Measurements from ENCODE around the gene CCT8L2.
"Not testable (repeated sequence)": the region's sequence is repeated elsewhere in the genome, so short reads cannot be mapped to it uniquely, and the experiment has no call there.

Gene CCT8L2

DNA sequence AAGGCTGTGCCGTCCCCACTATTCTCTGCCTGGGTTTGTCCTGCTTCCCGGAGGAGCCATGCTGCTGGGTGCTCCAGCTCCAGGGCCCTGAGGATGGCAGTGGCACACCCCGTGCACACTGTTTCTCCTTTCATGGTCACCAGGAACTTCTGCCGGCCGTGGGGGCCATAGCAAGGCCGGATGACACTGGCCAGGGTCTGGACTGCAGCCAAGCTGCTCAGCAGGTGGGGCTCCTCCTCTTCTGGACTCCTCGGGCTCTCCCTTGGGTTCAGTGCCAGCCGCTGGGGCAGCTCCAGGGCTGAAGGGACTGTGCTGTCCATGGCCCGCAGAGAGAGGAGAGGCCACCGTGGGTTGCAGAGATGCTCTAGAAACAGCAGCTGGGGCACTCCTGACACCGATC lies 379 bp downstream of the CCT8L2 start:
- DNase-seq: not testable (repeated sequence)

DNA sequence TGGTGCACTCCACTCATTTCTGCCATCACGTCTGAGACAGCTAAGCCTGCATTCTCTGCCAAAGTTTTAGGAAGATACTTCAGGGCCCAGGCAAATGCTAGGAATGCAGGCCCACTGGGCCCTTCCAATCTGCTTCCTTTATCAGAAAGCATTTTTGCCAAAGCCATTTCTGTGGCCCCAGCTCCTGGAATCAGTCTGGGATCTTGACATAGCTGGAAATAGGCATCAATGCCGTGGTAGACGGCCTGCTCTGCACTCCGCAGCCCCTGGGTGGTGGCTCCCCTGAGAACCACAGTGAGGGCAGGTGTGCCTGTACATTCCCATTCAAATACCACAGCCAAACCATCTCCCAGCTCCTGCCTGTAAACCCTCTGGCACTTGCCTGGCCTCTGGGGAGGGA lies 1.5 kb downstream of the CCT8L2 start:
- not testable (repeated sequence) for DNase-seq

DNA sequence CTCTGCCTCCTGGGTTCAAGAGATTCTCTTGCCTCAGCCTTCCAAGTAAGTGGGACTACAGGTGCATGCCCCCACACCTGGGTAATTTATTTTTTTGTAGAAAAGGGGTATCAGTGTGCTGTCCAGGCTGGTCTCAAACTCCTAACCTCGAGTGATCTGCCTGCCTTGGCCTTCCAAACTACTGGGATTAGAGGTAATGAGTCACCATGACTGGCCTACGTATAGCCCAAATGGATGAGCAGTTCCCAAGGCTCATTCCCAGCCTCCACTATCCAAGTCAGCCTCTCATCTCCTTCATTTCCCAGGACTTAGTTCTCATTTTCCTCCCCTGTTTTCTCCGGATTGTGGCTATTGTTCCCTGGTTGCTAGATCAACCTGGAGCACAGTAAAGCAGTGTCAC lies 5.6 kb downstream of the CCT8L2 start:
- DNase-seq: no peak

DNA sequence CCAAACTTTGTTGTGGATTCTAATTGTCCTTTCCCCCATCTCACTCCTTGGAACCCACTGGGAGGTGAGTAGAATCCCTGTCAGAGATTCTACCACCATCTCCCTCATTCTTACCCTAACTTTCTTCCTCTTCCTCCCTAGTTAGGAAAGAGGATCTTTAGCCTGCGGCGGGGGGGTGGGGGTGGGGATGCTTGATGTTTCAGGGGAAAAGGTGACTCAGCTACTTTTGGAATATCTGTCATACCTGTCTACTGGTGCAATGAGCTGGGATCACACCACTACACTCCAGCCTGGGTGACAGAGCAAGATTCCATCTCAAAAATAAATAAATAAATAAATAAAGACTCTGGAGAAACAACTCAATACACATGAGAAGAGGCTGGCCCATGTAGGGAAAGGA lies 6.4 kb downstream of the CCT8L2 start:
- no peak for DNase-seq

DNA sequence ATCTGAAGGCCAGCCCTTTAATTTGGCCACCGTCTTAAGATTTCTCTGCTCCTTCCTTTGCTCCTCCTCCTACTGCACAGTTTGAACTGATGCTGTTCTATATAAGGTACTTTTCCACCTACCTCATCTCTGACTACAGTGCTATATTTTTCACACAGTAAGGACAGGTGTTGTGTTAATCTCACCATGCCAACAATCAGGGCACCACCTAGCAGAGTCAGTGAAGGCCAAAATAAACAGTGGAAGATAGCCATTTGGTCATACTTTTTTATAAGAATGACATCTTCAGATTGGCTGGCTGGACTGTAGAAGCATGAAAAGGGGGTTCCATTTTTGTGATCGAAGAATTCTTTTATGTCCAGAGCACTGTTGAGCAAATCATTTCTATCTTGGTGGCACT lies 11.7 kb downstream of the CCT8L2 start:
- not testable (repeated sequence) for DNase-seq

DNA sequence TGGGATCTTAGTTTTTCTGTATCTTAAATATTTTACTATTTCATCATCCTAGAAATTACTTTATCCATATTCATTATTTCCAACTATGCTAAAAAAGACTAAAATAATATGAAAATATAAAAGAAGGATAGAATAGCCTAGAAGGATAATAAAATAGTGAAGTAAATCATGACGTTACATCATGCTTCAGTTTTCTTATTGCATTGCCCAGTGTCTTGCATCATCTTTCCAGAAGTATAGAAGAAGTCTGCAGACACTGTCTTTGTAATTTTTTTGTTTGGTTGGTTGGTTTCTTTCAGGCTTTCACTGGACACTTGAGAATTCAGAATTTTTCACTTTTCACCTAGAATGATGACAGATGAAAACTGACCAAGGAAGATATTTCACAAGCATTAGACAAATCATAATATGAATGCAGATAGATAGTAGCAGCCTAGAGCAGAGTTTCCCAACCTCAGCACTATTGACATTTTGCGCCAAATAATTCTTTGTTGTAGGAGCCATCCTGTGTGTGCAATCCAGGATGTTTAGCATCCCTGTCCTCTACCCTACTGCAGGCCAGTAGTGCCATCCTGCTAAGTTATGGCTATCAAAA lies 23.3 kb downstream of the CCT8L2 start:
- DNase-seq: not testable (repeated sequence)

DNA sequence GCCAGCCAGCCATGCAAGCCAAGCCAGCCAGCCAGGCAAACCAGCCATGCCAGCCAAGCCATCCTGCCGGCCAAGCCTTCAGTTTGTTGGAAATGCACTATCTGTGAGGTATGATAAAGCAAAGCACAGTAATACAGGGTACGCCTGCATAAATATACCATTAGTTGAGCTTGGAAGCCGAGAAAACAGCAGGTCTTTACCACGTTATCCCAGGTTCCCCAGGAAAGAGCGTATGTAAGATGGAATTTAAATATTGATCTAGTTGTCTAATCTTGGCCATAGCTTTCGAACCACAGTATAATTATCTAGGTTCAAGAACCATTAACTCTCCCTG lies 24.2 kb downstream of the CCT8L2 start:
- no peak for DNase-seq

DNA sequence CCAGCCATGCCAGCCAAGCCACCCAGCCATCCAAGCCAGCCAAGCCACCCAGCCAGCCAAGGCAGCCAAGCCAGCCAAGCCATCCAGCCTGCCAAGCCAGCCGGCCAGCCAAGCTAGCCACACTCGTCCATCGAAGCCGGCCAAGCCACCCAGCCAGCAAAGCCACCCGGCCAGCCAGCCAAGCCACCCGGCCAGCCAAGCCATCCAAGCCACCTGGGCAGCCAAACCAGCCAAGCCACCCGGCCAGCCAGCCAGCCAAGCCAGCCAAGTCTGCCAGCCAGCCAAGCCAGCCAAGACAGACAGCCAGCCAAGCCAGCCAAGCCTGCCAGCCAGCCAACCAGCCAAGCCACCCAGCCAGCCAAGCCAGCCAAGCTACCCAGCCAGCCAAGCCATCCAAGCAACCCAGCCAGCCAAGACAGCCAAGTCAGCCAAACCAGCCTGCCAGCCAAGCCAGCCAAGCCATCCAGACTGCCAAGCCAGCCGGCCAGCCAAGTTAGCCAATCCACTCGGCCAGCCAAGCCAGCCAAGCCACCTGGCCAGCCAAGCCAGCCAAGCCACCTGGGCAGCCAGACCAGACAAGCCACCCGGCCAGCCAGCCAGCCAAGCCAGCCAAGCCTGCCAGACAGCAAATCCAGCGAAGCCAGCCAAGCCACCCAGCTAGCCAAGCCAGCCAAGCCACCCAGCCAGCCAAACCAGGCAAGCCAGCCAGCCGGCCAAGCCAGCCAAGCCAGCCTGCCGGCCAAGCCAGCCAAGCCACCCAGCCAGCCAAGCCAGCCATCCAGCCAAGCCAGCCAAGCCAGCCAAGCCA lies 24.8 kb downstream of the CCT8L2 start:
- not testable (repeated sequence) for DNase-seq

DNA sequence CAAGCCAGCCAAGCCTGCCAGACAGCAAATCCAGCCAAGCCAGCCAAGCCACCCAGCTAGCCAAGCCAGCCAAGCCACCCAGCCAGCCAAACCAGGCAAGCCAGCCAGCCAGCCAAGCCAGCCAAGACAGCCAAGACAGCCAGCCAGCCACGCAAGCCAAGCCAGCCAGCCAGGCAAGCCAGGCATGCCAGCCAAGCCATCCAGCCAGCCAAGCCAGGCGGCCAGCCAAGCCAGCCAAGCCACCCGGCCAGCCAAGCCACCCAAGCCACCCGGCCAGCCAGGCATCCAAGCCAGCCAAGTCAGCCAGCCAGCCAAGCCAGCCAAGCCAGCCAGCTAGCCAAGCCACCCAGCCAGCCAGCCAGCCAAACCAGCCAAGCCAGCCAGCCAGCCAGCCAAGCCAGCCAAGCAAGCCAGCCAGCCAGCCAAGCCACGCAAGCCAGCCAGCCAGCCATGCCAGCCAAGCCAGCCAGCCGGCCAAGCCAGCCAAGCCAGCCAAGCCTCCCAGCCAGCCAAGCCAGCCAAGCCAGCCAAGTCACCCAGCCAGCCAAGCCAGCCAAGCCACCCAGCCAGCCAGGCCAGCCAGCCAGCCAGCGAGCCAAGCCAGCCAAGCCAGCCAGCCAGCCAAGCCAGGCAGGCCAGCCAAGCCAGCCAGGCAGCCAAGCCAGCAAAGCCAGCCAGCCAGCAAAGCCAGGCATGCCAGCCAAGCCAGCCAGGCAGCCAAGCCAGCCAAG lies 26.0 kb downstream of the CCT8L2 start:
- DNase-seq: not testable (repeated sequence)

DNA sequence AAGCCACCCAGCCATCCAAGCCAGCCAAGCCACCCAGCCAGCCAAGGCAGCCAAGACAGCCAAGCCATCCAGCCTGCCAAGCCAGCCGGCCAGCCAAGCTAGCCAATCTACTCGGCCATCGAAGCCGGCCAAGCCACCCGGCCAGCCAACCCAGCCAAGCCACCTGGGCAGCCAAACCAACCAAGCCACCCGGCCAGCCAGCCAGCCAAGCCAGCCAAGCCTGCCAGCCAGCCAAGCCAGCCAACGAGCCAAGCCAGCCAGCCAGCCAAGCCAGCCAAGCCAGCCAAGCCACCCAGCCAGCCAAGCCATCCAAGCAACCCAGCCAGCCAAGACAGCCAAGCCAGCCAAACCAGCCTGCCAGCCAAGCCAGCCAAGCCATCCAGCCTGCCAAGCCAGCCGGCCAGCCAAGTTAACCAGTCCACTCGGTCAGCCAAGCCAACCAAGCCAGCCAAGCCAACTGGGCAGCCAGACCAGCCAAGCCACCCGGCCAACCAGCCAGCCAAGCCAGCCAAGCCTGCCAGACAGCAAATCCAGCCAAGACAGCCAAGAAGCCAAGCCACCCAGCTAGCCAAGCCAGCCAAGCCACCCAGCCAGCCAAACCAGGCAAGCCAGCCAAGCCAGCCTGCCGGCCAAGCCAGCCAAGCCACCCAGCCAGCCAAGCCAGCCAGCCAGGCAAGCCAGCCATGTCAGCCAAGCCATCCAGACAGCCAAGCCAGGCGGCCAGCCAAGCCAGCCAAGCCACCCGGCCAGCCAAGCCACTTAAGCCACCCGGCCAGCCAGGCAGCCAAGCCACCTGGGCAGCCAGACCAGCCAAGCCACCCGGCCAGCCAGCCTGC lies 26.8 kb downstream of the CCT8L2 start:
- DNase-seq: not testable (repeated sequence)

DNA sequence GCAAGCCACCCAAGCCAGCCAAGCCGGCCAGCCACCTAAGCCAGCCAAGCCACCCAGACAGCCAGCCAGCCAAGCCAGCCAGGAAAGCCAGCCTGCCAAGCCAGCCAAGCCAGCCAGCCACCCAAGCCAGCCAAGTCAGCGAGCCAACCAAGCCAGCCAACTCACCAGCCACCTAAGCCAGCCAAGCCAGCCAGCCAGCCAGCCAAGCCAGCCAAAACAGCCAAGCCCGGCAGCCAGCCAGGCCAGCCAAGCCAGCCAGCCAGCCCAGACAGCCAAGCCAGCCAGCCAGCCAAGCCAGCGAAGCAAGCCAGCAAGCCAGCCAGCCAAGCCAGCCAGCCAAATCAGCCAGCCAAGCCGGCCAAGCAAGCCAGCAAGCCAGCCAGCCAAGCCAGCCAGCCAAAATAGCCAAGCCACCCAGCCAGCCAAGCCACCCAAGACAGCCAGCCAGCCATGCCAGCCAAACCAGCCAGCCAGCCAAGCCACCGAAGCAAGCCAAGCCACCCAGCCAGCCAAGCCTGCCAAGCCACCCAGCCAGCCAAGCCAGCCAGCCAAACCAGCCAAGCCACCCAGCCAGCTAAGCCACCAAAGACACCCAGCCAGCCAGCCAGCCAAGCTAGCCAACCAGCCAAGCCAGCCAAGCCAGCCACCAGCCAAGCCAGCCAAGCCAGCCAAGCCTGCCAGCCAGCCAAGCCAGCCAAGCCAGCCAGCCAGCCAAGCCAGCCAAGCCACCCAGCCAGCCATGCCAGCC lies 27.6 kb downstream of the CCT8L2 start:
- DNase-seq: not testable (repeated sequence)

DNA sequence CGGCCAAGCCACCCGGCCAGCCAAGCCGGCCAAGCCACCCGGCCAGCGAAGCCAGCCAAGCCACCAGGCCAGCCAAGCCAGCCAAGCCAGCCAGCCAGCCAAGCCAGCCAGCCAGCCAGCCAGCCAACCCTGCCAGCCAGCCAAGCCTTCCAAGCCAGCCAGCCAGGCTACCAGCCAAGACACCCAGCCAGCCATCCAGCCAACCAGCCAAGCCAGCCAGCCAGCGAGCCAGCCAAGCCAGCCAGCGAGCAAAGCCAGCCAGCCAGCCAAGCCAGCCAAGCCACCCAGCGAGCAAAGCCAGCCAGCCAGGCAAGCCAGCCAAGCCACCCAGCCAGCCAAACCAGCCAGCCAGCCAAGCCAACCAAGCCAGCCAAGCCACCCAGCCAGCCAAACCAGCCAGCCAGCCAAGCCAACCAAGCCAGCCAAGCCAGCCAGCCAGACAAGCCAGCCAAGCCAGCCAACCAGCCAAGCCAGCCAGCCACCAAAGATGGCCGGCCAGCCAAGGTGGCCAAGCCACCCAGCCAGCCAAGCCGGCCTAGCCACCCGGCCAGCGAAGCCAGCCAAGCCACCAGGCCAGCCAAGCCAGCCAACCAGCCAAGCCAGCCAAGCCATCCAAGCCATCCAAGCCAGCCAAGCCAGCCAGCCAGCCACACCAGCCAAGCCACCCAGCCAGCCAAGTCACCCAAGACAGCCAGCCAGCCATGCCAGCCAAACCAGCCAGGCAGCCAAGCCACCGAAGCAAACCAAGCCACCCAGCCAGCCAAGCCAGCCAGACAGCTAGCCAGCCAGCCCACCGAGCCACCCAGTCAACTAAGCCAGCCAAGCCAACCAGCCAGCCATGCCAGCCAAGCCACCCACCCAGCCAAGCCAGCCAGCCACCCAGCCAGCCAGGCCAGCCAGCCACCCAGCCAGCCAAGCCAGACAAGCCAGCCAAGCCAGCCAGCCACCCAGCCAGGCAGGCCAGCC lies 28.8 kb downstream of the CCT8L2 start:
- DNase-seq: no peak

DNA sequence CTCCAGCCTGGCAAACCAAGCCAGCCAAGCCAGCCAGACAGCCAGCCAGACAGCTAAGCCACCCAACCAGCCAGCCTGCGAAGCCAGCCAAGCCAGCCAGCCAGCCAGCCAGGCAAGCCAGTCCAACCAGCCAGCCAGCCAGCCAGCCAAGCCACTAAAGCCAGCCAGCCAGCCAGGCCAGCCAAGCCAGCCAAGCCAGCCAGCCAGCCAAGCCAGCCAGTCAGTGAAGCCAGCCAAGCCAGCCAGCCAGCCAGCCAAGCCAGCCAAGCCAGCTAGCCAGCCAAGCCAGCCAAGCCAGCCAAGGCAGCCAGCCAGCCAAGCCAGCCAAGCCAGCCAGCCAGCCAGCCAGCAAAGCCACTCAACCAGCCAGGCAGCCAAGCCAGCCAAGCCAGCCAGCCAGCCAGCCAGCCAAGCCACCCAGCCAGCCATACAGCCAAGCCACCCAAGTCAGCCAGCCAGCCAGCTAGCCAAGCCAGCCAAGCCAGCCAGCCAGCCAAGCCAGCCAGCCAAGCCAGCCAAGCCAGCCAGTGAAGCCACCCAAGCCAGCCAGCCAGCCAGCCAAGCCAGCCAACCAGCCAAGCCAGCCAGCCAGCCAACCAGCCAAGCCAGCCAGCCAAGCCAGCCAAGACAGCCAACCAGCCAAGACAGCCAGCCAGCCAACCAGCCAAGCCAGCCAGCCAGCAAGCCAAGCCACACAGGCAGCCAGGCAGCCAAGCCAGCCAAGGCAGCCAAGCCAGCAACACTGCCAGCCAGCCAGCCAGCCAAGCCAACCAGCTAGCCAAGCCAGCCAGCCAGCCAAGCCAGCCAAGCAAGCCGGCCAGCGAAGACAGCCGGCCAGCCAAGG lies 29.7 kb downstream of the CCT8L2 start:
- no peak for DNase-seq

DNA sequence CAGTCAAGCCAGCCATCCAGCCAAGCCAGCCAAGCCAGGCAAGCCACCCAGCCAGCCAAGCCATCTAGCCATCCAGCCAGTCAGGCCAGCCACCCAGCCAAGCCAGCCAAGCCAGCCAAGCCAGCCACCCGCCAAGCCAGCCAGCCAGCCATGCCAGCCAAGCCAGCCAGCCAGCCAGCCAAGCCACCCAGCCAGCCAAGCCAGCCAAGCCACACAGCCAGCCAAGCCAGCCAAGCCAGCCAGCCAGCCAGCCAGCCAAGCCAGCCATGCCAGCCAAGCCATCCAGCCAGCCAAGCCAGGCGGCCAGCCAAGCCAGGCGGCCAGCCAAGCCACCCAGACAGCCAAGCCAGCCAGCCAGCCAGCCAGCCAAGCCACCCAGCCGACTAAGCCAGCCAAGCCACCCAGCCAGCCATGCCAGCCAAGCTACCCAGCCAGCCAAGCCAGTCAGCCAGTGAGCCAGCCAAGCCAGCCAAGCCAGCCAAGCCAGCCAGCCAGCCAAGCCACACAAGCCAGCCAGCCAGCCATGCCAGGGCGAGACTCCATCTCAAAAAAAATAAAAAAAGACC lies 31.4 kb downstream of the CCT8L2 start:
- DNase-seq: not testable (repeated sequence)

DNA sequence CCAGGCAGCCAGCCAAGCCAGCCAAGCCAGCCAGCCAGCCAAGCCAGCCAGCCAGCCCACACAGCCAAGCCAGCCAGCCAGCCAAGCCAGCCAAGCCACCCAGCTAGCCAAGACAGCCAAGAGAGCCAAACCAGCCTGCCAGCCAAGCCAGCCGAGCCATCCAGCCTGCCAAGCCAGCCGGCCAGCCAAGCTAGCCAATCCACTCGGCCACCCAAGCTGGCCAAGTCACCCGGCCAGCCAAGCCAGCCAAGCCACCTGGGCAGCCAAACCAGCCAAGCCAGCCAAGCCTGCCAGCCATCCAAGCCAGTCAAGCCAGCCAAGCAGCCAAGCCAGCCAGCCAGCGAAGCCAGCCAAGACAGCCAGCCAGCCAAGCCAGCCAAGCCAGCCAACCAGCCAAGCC lies 32.0 kb downstream of the CCT8L2 start:
- DNase-seq: not testable (repeated sequence)

DNA sequence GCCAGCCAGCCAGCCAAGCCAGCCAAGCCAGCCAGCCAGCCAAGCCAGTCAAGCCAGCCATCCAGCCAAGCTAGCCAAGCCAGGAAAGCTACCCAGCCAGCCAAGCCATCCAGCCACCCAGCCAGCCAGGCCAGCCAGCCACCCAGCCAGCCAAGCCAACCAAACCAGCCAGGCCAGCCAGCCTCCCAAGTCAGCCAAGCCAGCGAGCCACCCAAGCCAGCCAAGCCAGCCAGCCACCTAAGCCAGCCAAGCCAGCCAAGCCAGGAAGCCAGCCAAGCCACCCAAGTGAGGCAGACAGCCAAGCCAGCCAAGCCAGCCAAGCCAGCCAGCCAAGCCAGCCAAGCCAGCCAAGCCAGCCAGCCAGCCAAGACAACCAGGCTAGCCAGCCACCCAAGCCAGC lies 32.6 kb downstream of the CCT8L2 start:
- DNase-seq: not testable (repeated sequence)

DNA sequence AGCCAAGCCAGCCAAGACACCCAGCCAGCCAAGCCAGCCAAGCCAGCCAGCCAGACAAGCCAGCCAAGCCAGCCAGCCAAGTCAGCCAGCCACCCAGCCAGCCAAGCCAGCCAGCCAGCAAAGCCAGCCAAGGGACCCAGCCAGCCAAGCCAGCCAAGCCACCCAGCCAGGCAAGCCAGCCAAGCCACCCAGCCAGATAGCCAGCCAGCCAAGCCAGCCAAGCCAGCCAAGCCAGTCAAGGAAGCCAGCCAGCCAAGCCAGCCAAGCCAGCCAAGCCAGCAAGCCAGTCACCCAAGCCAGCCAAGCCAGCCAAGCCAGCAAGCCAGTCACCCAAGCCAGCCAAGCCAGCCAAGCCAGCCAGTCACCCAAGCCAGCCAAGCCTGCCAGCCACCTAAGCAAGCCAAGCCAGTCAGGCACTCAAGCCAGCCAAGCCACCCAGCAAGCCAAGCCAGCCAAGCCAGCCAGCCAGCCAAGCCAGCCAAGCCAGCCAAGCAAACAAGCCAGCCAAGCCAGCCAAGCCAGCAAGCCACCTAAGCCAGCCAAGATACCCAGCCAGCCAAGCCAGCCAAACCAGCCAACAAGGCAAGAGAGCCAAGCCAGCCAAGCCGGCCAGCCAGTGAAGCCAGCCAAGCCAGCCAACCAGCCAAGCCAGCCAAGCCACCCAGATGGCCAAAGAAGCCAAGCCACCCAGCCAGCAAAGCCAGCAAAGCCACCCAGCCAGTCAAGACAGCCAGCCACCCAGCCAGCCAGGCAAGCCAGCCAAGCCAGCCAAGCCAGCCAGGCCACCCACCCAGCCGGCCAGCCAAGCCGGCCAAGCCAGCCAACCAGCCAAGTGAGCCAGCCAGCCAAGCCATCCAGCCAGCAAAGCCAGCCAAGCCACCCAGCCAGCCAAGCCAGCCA lies 33.3 kb downstream of the CCT8L2 start:
- no peak for DNase-seq

DNA sequence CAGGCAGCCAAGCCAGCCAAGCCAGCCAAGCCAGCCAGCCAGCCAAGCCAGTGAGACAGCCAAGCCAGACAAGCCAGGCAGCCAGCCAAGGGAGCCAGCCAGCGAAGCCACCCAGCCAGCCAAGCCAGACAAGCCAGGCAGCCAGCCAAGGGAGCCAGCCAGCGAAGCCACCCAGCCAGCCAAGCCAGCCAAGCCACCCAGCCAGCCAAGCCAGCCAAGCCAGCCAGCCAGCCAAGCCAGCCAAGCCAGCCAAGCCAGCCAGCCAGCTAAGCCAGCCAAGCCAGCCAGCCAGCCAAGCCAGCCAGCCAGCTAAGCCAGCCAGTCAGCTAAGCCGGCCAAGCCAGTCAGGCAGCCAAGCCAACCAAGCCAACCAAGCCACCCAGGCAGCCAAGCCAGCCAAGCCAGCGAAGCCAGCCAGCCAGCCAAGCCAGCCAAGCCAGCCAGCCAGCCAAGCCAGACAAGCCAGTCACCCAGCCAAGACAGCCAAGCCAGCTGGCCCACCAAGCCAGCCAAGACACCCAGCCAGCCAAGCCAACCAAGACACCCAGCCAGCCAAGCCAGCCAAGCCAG lies 34.1 kb downstream of the CCT8L2 start:
- not testable (repeated sequence) for DNase-seq
